Skin of body (tissue), 3 donors: ENCODE measurements around the gene ASPN. TPM values are rescaled to one million over a fixed set of nuclear protein-coding genes. Genes with fewer than 3 reads are reported as not detected.
"Not testable (repeated sequence)": the region's sequence is repeated elsewhere in the genome, so short reads cannot be mapped to it uniquely, and the experiment has no call there.

Source experiments
- DNase-seq: peaks from one replicate; lab custom pipeline; 2025; lab: John Stamatoyannopoulos, UW
- small RNA-seq: library from RNA; depleted of rRNA; stranded (forward); fragments of <200 nt; gene quantifications from one replicate; pipeline ENCODE3, GENCODE V24; 2014; ENCODE audit warnings: low replicate concordance
- total RNA-seq: library from RNA; depleted of rRNA; stranded (reverse); fragments of >200 nt; gene quantifications from one replicate; pipeline ENCODE4 v1.2.3, GENCODE V29; 2014

Gene ASPN
- total RNA-seq, 1 donor from 2014 or later = 197 TPM

GRCh38 chr9:92422611-92423338 lies 59.5 kb downstream of the ASPN start:
- DNase-seq = no peak

DNA sequence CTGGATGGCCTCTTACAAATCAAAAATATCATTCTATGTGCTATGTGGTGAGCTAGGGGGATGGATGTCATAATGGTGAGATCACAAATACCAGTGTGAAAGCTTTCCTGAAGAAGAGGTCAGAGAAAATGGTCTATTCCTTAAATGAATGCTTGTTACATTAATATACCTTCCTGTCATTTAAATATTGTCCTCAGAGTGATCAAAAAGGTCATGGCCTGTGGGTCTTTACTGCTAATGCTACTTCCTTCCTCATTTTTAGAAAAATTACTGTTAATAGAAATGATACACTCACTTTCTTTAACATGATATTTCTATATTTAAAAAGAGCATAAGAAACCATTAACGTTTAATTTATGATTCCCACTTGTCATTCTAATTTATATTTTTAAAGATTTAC lies 67.7 kb downstream of the ASPN start:
- DNase-seq = no peak

GRCh38 chr9:92411157-92411556 lies 71.1 kb downstream of the ASPN start:
- DNase-seq = not testable (repeated sequence)

DNA sequence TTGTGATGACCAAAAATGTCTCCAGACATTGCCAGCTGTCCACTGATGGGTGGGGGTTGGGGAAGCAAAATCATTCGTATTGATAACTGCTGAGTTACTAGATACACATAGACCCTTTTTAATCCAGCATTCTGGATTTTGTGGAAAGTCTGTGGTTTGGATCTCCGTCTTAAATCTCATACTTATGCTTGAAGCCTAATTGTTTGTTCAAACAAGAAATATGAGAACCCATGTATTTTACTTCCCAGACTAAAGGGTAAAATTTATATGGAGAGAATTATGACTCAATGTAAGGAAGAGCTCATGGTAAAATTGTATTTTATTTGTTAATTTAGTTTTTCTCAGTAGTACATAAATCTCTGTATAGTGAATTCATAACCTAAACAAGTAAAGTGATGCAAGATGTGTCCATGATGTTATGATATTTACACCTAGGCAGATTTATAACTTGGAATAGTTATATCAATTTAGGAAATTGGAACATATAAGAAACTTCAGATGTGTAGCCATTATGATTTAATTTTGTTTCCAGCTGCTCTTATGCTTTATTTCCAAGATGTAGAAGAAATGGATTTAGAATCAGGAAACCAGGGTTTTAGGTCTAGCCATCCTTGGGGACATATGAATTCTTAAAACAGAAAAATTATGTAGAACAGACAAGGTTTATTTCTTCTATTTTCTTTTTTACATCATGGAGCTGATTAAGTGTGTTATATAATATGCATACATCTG lies 73.4 kb downstream of the ASPN start:
- peak; percentile 64 for DNase-seq

DNA sequence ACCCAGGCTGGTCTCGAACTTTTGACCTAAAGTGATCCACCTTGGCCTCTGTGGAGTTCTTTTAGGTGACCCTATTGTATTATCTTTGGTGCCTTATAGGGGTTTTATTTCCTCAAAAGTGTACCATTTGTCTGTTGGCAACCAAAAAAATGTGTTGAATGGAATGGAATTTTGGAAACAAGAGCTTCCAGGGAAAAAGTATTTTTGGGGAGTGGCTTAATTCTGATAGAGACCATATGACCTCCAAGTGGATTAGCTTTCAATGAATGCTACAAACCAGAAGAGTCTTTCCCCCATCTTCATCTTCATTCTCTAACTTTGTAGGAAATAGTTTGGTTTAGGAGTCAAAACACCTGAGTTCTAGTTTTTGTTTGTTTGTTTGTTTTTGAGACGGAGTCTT lies 74.5 kb downstream of the ASPN start:
- no peak for DNase-seq

- DNase-seq = peak; percentile 50
These were observed 75.8 kb downstream of the ASPN start for GRCh38 chr9:92406477-92406876.

Small RNA genes within 50 kb of the gene (small RNA-seq; reads per million reads assigned to genes)
- not detected for gene MIR4670

Other genes with a start within 250 kb of the ASPN start
- gene IARS1, start 188.8 kb downstream of the ASPN start, total RNA-seq = 123 TPM
- 29.0 TPM for gene NOL8, start 157.2 kb downstream of the ASPN start, total RNA-seq
- 6.0 TPM for gene CENPP, start 156.6 kb downstream of the ASPN start, total RNA-seq
- 281 TPM for gene OGN, start 77.9 kb downstream of the ASPN start, total RNA-seq
- 16.0 TPM for gene OMD, start 58.0 kb downstream of the ASPN start, total RNA-seq
- gene ECM2, start 53.5 kb upstream of the ASPN start, total RNA-seq = 77.1 TPM
- 17.2 TPM for gene IPPK, start 187.6 kb upstream of the ASPN start, total RNA-seq